SH-SY5Y (cell line): ENCODE results near the gene IFNG.

ENCODE experiments used
- GATA2 ChIP-seq: IDR thresholded peaks from 2 replicates; pipeline ENCODE4 v1.6.1; 2011; ENCODE audit warnings: mild to moderate bottlenecking, low read depth, low read length
- GATA3 ChIP-seq: IDR thresholded peaks from 2 replicates; pipeline ENCODE4 v1.6.1; 2011; ENCODE audit warnings: low read depth, mild to moderate bottlenecking, low read length, moderate library complexity

The IFNG gene

GRCh38 chr12:68178184-68178583, 18.6 kb upstream of the IFNG start:
- TF ChIP-seq GATA2, result no peak
- no peak for TF ChIP-seq GATA3

GRCh38 chr12:68177562-68177961, 18.0 kb upstream of the IFNG start:
- no peak for TF ChIP-seq GATA2
- TF ChIP-seq GATA3, result no peak

DNA sequence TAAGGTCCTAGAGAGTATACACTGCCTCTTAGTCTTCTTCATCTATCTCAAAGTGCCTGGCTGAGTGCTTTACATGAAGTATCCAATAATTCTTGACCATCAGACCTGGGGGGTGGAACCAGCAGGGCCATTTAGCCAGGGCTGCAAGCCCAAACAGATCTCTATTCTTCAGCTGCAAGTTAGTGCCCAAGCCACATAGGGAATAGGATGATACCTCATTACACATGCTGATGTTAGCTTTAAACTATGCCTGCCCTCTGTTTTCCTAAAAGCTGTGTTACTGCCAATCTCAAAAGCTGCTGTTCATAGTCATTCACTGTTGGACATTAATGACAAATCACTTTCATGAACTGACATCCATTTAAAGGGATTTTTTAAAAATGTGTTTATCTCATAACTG, 16.7 kb upstream of the IFNG start:
- TF ChIP-seq GATA3 (no peak), GATA2 (no peak)

GRCh38 chr12:68175557-68176061, 16.1 kb upstream of the IFNG start:
- TF ChIP-seq GATA2 (no peak), GATA3 (no peak)

GRCh38 chr12:68173792-68174191, 14.3 kb upstream of the IFNG start:
- TF ChIP-seq GATA3 (no peak), GATA2 (no peak)

- no peak for TF ChIP-seq GATA2
Observed at GRCh38 chr12:68170726-68171125, 11.2 kb upstream of the IFNG start.

- no peak for TF ChIP-seq GATA2
Observed at GRCh38 chr12:68169213-68169889, 9.8 kb upstream of the IFNG start.

GRCh38 chr12:68166317-68166831, 6.8 kb upstream of the IFNG start:
- no peak for TF ChIP-seq GATA2
- TF ChIP-seq GATA3, result no peak

- TF ChIP-seq GATA2 (no peak), GATA3 (no peak)
Observed at GRCh38 chr12:68163560-68164081, 4.1 kb upstream of the IFNG start.

DNA sequence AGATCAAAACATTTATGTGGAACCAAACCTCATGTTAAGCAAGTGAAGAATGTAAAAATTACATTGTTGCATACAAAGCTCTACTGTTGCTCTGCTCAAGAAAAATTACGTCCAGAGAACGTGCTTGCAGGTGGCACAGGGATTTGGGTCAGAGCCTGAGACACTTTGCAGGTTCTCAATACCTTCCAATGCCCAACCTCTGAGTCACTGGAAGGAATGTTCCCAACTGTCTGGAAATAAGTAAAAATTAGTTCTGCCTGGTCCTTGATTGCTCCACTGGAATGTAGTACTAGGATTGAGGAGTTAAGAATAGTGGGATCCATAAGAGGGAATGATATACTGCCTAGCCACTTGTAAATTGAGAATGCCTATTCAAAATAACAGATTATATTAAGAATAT, 2.8 kb upstream of the IFNG start:
- TF ChIP-seq GATA2 (no peak), GATA3 (no peak)

DNA sequence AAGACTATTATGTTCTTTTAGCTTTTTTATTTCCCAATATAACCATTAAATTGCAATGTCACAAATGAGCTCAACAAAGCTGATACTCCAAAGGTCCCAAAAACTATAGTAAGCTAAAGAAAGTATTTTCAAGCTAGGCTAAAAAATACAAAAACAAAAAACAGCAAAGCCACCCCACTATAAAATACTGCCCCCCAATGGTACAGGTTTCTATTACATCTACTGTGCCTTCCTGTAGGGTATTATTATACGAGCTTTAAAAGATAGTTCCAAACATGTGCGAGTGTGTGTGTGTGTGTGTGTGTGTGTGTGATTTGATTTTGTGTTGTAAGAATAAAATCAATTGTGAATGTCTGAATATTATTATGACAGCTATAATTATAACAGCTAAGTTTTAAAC, 1.1 kb downstream of the IFNG start:
- TF ChIP-seq GATA2, result no peak
- TF ChIP-seq GATA3, result no peak

- TF ChIP-seq GATA3 (no peak), GATA2 (no peak)
Observed at GRCh38 chr12:68157380-68157779, 2.2 kb downstream of the IFNG start.

DNA sequence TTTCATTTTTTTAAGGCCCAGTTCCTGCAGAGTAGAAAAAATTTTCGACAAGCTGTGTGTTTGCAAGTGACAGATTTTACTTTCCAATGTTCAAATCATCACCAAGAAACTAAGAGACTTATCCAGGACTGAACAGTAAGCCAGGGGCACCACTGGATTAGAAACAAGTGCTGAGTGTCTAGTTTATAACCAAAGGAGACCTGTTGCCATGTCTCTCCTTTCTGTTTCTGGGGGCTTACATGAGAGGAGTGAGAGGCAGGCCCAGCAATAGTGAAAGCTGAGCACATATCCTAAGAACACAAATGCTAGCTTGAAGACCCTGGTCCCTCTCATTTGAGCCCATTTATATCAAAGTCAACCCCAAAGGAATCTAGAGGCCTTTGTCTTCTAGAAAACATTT, 2.9 kb downstream of the IFNG start:
- no peak for TF ChIP-seq GATA3
- no peak for TF ChIP-seq GATA2

DNA sequence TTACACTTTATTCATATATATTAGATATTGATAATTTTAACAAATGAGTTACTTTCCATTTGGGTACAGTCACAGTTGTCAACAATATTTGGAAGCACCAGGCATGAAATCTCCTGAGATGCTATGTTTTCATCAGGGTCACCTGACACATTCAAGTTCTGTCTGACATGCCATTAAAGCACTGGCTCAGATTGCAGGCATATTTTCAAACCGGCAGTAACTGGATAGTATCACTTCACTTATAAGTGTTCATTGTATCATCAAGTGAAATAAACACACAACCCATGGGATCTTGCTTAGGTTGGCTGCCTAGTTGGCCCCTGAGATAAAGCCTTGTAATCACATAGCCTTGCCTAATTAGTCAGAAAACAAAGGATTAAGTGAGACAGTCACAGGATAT, 4.8 kb downstream of the IFNG start:
- TF ChIP-seq GATA3 (no peak), GATA2 (no peak)

- no peak for TF ChIP-seq GATA3
- TF ChIP-seq GATA2, result no peak
Observed at GRCh38 chr12:68148261-68148951, 11.1 kb downstream of the IFNG start.
